SK-N-SH treated with all-trans-retinoic acid at 6 μM for 48 hours (cell line): ENCODE data around the gene CFAP73.

Experiments used
- ATAC-seq: fragments of 200-7000 bp; cut with Tn5 transposase; 3 replicates; pipeline ENCODE4 v1.9.1; 2020; ENCODE audit warnings: mild to moderate bottlenecking, moderate library complexity
- ARNTL ChIP-seq: fragments of 450-650 bp; formaldehyde crosslinking; IDR thresholded peaks from 2 replicates; pipeline ENCODE4 v1.5.0; 2020; ENCODE audit warnings: low read depth, mild to moderate bottlenecking, moderate library complexity, borderline replicate concordance
- BACH2 ChIP-seq: fragments of 250-450 bp; sonication (Bioruptor Pico); IDR thresholded peaks from 2 replicates; pipeline ENCODE4 v1.9.0; 2021; ENCODE audit warnings: mild to moderate bottlenecking, borderline replicate concordance
- CSDC2 ChIP-seq: fragments of 250-450 bp; sonication (Bioruptor Pico); IDR thresholded peaks from 2 replicates; pipeline ENCODE4 v1.5.0; 2020; ENCODE audit warnings: mild to moderate bottlenecking, moderate library complexity
- ESRRG ChIP-seq: fragments of 250-450 bp; sonication (Bioruptor Pico); IDR thresholded peaks from 2 replicates; pipeline ENCODE4 v1.6.1; 2021; ENCODE audit warnings: mild to moderate bottlenecking
- GLIS3 ChIP-seq: fragments of 250-450 bp; sonication (Bioruptor Pico); IDR thresholded peaks from 2 replicates; pipeline ENCODE4 v1.5.0; 2020; ENCODE audit warnings: mild to moderate bottlenecking, moderate library complexity
- ISL1 ChIP-seq: fragments of 250-450 bp; sonication (Bioruptor Pico); IDR thresholded peaks from 2 replicates; pipeline ENCODE4 v2.1.2; 2022; ENCODE audit warnings: mild to moderate bottlenecking, moderate library complexity
- PATZ1 ChIP-seq: fragments of 250-450 bp; sonication (Bioruptor Pico); IDR thresholded peaks from 2 replicates; pipeline ENCODE4 v1.8.0; 2020; ENCODE audit warnings: mild to moderate bottlenecking, moderate library complexity, borderline replicate concordance
- PPARA ChIP-seq: fragments of 250-450 bp; sonication (Bioruptor Pico); IDR thresholded peaks from 2 replicates; pipeline ENCODE4 v1.5.0; 2020; ENCODE audit warnings: mild to moderate bottlenecking, borderline replicate concordance
- RARB ChIP-seq: fragments of 250-450 bp; sonication (Bioruptor Pico); IDR thresholded peaks from 2 replicates; pipeline ENCODE4 v1.8.0; 2021; ENCODE audit warnings: mild to moderate bottlenecking, moderate library complexity
- SNAI2 ChIP-seq: fragments of 250-450 bp; sonication (Bioruptor Pico); IDR thresholded peaks from 2 replicates; pipeline ENCODE4 v1.5.0; 2020; ENCODE audit warnings: mild to moderate bottlenecking, moderate library complexity
- TCF4 ChIP-seq: fragments of 250-450 bp; sonication (Bioruptor Pico); IDR thresholded peaks from 2 replicates; pipeline ENCODE4 v1.8.0; 2021; ENCODE audit warnings: mild to moderate bottlenecking, moderate library complexity, borderline replicate concordance
- TOX ChIP-seq: fragments of 250-450 bp; sonication (Bioruptor Pico); IDR thresholded peaks from 2 replicates; pipeline ENCODE4 v1.8.0; 2021; ENCODE audit warnings: mild to moderate bottlenecking, moderate library complexity, borderline replicate concordance
- ZC3H10 ChIP-seq: fragments of 250-450 bp; sonication (Bioruptor Pico); IDR thresholded peaks from 2 replicates; pipeline ENCODE4 v1.5.1; 2021; ENCODE audit warnings: mild to moderate bottlenecking, moderate library complexity
- ZFP3 ChIP-seq: fragments of 250-450 bp; sonication (Bioruptor Pico); IDR thresholded peaks from 2 replicates; pipeline ENCODE4 v1.5.0; 2020; ENCODE audit warnings: mild to moderate bottlenecking, moderate library complexity
- ZFP30 ChIP-seq: fragments of 450-650 bp; formaldehyde crosslinking; IDR thresholded peaks from 2 replicates; pipeline ENCODE4 v1.5.0; 2022; ENCODE audit warnings: mild to moderate bottlenecking, moderate library complexity
- ZNF8 ChIP-seq: fragments of 450-650 bp; formaldehyde crosslinking; IDR thresholded peaks from 2 replicates; pipeline ENCODE4 v1.5.0; 2020; ENCODE audit warnings: mild to moderate bottlenecking, moderate library complexity
- TF ChIP-seq, protein P1 (sequence below): fragments of 250-450 bp; sonication (Bioruptor Pico); IDR thresholded peaks from 2 replicates; pipeline ENCODE4 v1.5.0; 2020; ENCODE audit warnings: mild to moderate bottlenecking, moderate library complexity
- TF ChIP-seq, protein P2 (sequence below): fragments of 250-450 bp; sonication (Bioruptor Pico); IDR thresholded peaks from 2 replicates; pipeline ENCODE4 v1.5.1; 2020; ENCODE audit warnings: low read depth, mild to moderate bottlenecking, moderate library complexity

The CFAP73 gene

GRCh38 chr12:113108308-113108707, 41.2 kb upstream of the CFAP73 start:
- TF ChIP-seq ZFP3 (no peak), ZC3H10 (CRISPR knock-in tag) (no peak), ZNF8 (CRISPR knock-in tag) (no peak), SNAI2 (CRISPR knock-in tag) (no peak), TCF4 (CRISPR knock-in tag) (no peak), ARNTL (CRISPR knock-in tag) (no peak), RARB (CRISPR knock-in tag) (no peak), PPARA (CRISPR knock-in tag) (no peak), CSDC2 (CRISPR knock-in tag) (no peak)
- ATAC-seq = no peak

DNA sequence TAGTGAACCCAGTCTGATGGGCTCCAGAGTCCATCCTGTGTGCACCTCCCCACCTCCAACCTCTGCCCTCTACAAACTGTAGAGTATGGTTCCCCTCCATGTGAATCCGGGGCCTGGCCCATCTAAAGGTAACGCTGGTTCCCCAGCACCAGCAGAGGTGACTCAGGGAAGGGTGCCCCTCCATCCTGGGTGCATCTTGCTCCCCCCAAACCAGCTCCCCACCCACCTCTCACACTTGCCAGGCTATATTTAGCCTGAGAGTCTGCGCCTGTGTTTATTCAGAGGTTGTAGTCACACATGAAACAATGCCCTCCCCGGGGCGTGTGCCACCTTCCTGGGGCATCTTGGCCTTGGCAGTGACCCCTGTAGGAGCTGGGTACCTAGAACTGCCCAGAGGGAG, 40.2 kb upstream of the CFAP73 start:
- no peak for ATAC-seq
- TF ChIP-seq ZFP30 (CRISPR knock-in tag) (no peak), GLIS3 (CRISPR knock-in tag) (no peak), ISL1 (no peak), ESRRG (CRISPR knock-in tag) (no peak), ZFP3 (no peak), ZC3H10 (CRISPR knock-in tag) (no peak), PATZ1 (no peak), SNAI2 (CRISPR knock-in tag) (no peak), ZNF8 (CRISPR knock-in tag) (no peak), TOX (CRISPR knock-in tag) (no peak), CSDC2 (CRISPR knock-in tag) (no peak)
- TF ChIP-seq, protein P1, sequence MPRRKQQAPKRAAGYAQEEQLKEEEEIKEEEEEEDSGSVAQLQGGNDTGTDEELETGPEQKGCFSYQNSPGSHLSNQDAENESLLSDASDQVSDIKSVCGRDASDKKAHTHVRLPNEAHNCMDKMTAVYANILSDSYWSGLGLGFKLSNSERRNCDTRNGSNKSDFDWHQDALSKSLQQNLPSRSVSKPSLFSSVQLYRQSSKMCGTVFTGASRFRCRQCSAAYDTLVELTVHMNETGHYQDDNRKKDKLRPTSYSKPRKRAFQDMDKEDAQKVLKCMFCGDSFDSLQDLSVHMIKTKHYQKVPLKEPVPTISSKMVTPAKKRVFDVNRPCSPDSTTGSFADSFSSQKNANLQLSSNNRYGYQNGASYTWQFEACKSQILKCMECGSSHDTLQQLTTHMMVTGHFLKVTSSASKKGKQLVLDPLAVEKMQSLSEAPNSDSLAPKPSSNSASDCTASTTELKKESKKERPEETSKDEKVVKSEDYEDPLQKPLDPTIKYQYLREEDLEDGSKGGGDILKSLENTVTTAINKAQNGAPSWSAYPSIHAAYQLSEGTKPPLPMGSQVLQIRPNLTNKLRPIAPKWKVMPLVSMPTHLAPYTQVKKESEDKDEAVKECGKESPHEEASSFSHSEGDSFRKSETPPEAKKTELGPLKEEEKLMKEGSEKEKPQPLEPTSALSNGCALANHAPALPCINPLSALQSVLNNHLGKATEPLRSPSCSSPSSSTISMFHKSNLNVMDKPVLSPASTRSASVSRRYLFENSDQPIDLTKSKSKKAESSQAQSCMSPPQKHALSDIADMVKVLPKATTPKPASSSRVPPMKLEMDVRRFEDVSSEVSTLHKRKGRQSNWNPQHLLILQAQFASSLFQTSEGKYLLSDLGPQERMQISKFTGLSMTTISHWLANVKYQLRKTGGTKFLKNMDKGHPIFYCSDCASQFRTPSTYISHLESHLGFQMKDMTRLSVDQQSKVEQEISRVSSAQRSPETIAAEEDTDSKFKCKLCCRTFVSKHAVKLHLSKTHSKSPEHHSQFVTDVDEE (CRISPR knock-in tag) = no peak
- TF ChIP-seq, protein P2, sequence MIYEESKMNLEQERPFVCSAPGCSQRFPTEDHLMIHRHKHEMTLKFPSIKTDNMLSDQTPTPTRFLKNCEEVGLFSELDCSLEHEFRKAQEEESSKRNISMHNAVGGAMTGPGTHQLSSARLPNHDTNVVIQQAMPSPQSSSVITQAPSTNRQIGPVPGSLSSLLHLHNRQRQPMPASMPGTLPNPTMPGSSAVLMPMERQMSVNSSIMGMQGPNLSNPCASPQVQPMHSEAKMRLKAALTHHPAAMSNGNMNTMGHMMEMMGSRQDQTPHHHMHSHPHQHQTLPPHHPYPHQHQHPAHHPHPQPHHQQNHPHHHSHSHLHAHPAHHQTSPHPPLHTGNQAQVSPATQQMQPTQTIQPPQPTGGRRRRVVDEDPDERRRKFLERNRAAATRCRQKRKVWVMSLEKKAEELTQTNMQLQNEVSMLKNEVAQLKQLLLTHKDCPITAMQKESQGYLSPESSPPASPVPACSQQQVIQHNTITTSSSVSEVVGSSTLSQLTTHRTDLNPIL = no peak

DNA sequence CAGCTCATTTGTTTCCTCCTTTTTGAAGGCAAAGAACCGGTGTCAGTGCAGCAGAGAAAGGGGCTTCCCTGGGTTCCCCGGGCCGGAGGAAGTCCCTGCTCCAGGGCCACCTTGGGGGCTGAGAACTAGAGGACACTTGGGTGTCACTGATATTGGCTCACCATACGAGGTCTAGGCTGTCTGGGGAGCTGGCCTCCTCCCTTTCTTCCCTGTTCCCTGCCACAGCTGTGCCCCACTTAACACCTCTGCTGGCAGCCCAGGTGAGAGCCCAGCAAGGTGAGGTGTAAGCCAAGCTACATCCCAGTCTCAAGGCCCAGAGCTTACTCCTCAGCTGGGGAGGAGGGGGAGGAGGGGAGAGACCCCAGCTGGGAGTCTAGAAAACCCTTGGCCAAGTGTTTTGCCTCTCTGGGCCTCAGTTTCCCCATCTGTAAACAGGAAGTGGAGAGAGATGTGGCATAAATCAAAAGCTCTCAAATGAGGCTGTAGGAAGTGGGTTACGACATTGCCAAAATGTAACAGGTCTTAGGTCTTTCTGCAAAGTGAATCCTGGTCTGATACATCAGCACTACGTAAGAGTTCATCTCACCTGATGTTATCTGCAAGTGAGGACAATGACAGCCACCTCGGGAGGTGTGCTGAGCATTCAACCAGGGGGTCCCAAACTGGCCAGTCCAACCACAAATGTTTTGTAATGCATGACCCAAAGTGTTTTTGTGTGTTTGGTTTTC, 39.5 kb upstream of the CFAP73 start:
- no peak for ATAC-seq
- TF ChIP-seq SNAI2 (CRISPR knock-in tag) (no peak), ZFP3 (no peak), ZFP30 (CRISPR knock-in tag) (no peak), TOX (CRISPR knock-in tag) (no peak), PATZ1 (no peak), ZC3H10 (CRISPR knock-in tag) (no peak)

- TF ChIP-seq BACH2 (CRISPR knock-in tag) (no peak), CSDC2 (CRISPR knock-in tag) (no peak), ZNF8 (CRISPR knock-in tag) (no peak), ARNTL (CRISPR knock-in tag) (no peak), ZFP3 (no peak)
- no peak for ATAC-seq
These were observed 38.3 kb upstream of the CFAP73 start for GRCh38 chr12:113111247-113111646.
